Left lung (tissue), 10 donors: ENCODE results near the gene WTAP. TPM values are rescaled to one million over a fixed set of nuclear protein-coding genes. Genes with fewer than 3 reads are reported as not detected.
"Not testable (repeated sequence)": the region's sequence is repeated elsewhere in the genome, so short reads cannot be mapped to it uniquely, and the experiment has no call there.

Experiments used
- ATAC-seq: fragments of 200-7000 bp; cut with Tn5 transposase; one replicate; pipeline ENCODE4 v1.9.1; 2020; ENCODE audit warnings: moderate library complexity
- DNase-seq, 4 donors: peaks; one replicate each; pipeline ENCODE4 v3.0.0-alpha.2; 2013 to 2020
- H3K27ac ChIP-seq, 2 donors: fragments of 200-600 bp; sonication (generic) in 1 of 2; one replicate each; pipeline versions ENCODE4 v1.5.0 to v1.8.0; 2020 to 2021
- H3K27me3 ChIP-seq, 2 donors: fragments of 200-600 bp; sonication (generic) in 1 of 2; one replicate each; pipeline versions ENCODE4 v1.5.0 to v1.8.0; 2020 to 2021
- H3K36me3 ChIP-seq, 2 donors: fragments of 200-600 bp; sonication (generic) in 1 of 2; one replicate each; pipeline versions ENCODE4 v1.5.0 to v1.8.0; 2020 to 2021
- H3K4me1 ChIP-seq, 2 donors: fragments of 200-600 bp; one replicate each; pipeline ENCODE4 v1.8.0; 2021
- H3K4me3 ChIP-seq, 2 donors: fragments of 200-600 bp; sonication (generic) in 1 of 2; one replicate each; pipeline versions ENCODE4 v1.5.0 to v1.8.0; 2020 to 2021; ENCODE audit warnings: mild to moderate bottlenecking in 1 of 2
- H3K9me3 ChIP-seq, 2 donors: fragments of 200-600 bp; sonication (generic) in 1 of 2; one replicate each; pipeline versions ENCODE4 v1.5.0 to v1.8.0; 2020 to 2021
- CTCF ChIP-seq, 2 donors: fragments of 200-600 bp; sonication (generic) in 1 of 2; IDR thresholded peaks; one replicate each; pipeline versions ENCODE4 v1.5.0 to v1.8.0; 2021; ENCODE audit warnings: antibody characterized with exemption in 2 of 2
- intact Hi-C, 2 donors: fragments of 100-400 bp; cut with DNase I; formaldehyde crosslinking; loops; one replicate each; pipeline versions ENCODE4 v1.11.2 to v1.14.2; 2022
- polyA plus RNA-seq, 6 donors: library from polyadenylated mRNA; unstranded; fragments of 120-200 nt; gene quantifications; one replicate each; pipeline ENCODE4 v1.2.1, GENCODE V29; 2013; ENCODE audit not compliant: insufficient read length in 6 of 6
- total RNA-seq, 2 donors: library from RNA; stranded (reverse); fragmentation: NEBNext Ultra II Directional; extraction: Animal tissue kit (Norgen Biotek cat#: 25700); gene quantifications; one replicate each; pipeline ENCODE4 v1.2.1, GENCODE V29; 2021
- donor health status: DM: no; HTN: yes; CAD: no.
- donor health status: DM: no; HTN: no; CAD: no.

Gene WTAP
- total and polyA plus RNA-seq, 8 donors: 66.6 to 135 (median 125) TPM

- TF ChIP-seq CTCF (IDR thresholded peaks at IDR 0.05): no peak
- intact Hi-C loops: no loop called here
- ATAC-seq: no peak
These were observed 2.5 kb upstream of the WTAP start for GRCh38 chr6:159724778-159725177.

GRCh38 chr6:159725208-159725607 is 2.1 kb upstream of the WTAP start:
- H3K27me3 ChIP-seq, H3K9me3 ChIP-seq, intact Hi-C loops, H3K27ac ChIP-seq, H3K36me3 ChIP-seq, DNase-seq, ATAC-seq: not testable (repeated sequence)
- peak overlapping the region in 1 of 2 donors; percentile 94 for H3K4me3 ChIP-seq
- peaks cover 3 to 47% of the 10 kb centered on the region in 2 donors for H3K4me1 ChIP-seq

More at GRCh38 chr6:159724778-159725177, 2.5 kb upstream of the WTAP start:
- H3K27ac ChIP-seq: no peak overlapping the region
- no peaks in the 10 kb centered on the region for H3K9me3 ChIP-seq
- H3K4me1 ChIP-seq: peaks cover 3 to 43% of the 10 kb centered on the region in 2 donors
- no peaks in the 10 kb centered on the region for H3K27me3 ChIP-seq
- no peaks in the 10 kb centered on the region for H3K36me3 ChIP-seq
- no peak for DNase-seq
- H3K4me3 ChIP-seq: no peak overlapping the region

- ATAC-seq (peak; percentile 11), DNase-seq (no peak)
- Histone ChIP-seq H3K36me3 (no peaks in the 10 kb centered on the region), H3K27me3 (no peaks in the 10 kb centered on the region), H3K4me1 (peaks cover 3 to 59% of the 10 kb centered on the region in 2 donors), H3K9me3 (no peaks in the 10 kb centered on the region), H3K27ac (peak overlapping the region; percentile 99), H3K4me3 (peak overlapping the region; percentile 87 to 94)
- intact Hi-C loops: no loop called here
- TF ChIP-seq CTCF (IDR thresholded peaks at IDR 0.05): no peak
These were observed 920 bp upstream of the WTAP start for GRCh38 chr6:159726255-159726917.

- peak; percentile 44 for ATAC-seq
- intact Hi-C loops: no loop called here
- H3K9me3 ChIP-seq: no peaks in the 10 kb centered on the region
- H3K36me3 ChIP-seq: no peaks in the 10 kb centered on the region
- H3K27ac ChIP-seq: peak overlapping the region; percentile 99
- H3K27me3 ChIP-seq: no peaks in the 10 kb centered on the region
- TF ChIP-seq CTCF (IDR thresholded peaks at IDR 0.05): no peak
- H3K4me1 ChIP-seq: peaks cover 5 to 70% of the 10 kb centered on the region in 2 donors
- H3K4me3 ChIP-seq: peak overlapping the region; percentile 87 to 94
- peak in 2 of 4 donors; percentile 56 to 79 for DNase-seq
These were observed 575 bp downstream of the WTAP start for GRCh38 chr6:159727717-159728445.

GRCh38 chr6:159728531-159728964 is 1.2 kb downstream of the WTAP start:
- H3K9me3 ChIP-seq: no peaks in the 10 kb centered on the region
- intact Hi-C loops: no loop called here
- TF ChIP-seq CTCF (IDR thresholded peaks at IDR 0.05): no peak
- DNase-seq (no peak), ATAC-seq (no peak)
- H3K27me3 ChIP-seq: no peaks in the 10 kb centered on the region
- peaks cover 5 to 75% of the 10 kb centered on the region in 2 donors for H3K4me1 ChIP-seq
- peak overlapping the region; percentile 99 for H3K27ac ChIP-seq
- H3K36me3 ChIP-seq: no peaks in the 10 kb centered on the region
- H3K4me3 ChIP-seq: peak overlapping the region; percentile 87 to 94
